NCI-H2107 treated with DMSO at 0.1 percent for 48 hours (cell line): ENCODE measurements around the gene CDH8.

ENCODE experiments used
- DNase-seq: peaks from one replicate; lab custom pipeline; 2025; ENCODE audit not compliant: unreplicated experiment; lab: John Stamatoyannopoulos, UW

Gene CDH8

GRCh38 chr16:62036101-62036801 lies at the start of gene CDH8:
CDH8 (minus strand) TSS chr16:62036438; CDS start chr16:62021403, 15,035 bp downstream.
- no peak for DNase-seq

GRCh38 chr16:62079236-62079635 lies 43.0 kb upstream of the CDH8 start:
- no peak for DNase-seq

- peak; percentile 4 for DNase-seq
These were observed 41.8 kb upstream of the CDH8 start for GRCh38 chr16:62077998-62078397.

- no peak for DNase-seq
These were observed 40.6 kb upstream of the CDH8 start for GRCh38 chr16:62076886-62077285.

GRCh38 chr16:62068747-62069146 lies 32.5 kb upstream of the CDH8 start:
- DNase-seq: no peak

- no peak for DNase-seq
These were observed 31.7 kb upstream of the CDH8 start for GRCh38 chr16:62067981-62068380.

- DNase-seq: no peak
These were observed 30.9 kb upstream of the CDH8 start for GRCh38 chr16:62067182-62067581.

- no peak for DNase-seq
These were observed 30.5 kb upstream of the CDH8 start for GRCh38 chr16:62066747-62067146.

GRCh38 chr16:62064173-62064572 lies 27.9 kb upstream of the CDH8 start:
- DNase-seq: no peak

GRCh38 chr16:62060089-62060488 lies 23.9 kb upstream of the CDH8 start:
- DNase-seq: no peak

- DNase-seq: no peak
These were observed 23.3 kb upstream of the CDH8 start for GRCh38 chr16:62059527-62059926.

GRCh38 chr16:62058412-62058811 lies 22.2 kb upstream of the CDH8 start:
- no peak for DNase-seq

GRCh38 chr16:62051942-62052341 lies 15.7 kb upstream of the CDH8 start:
- DNase-seq: no peak

GRCh38 chr16:62050793-62051192 lies 14.6 kb upstream of the CDH8 start:
- no peak for DNase-seq

GRCh38 chr16:62046801-62047200 lies 10.6 kb upstream of the CDH8 start:
- no peak for DNase-seq

- peak; percentile 29 for DNase-seq
These were observed 5.2 kb upstream of the CDH8 start for GRCh38 chr16:62041401-62041800.

- DNase-seq: no peak
These were observed 2.4 kb upstream of the CDH8 start for GRCh38 chr16:62038646-62039045.

- DNase-seq: no peak
These were observed 2.0 kb upstream of the CDH8 start for GRCh38 chr16:62038225-62038624.

- no peak for DNase-seq
These were observed 531 bp upstream of the CDH8 start for GRCh38 chr16:62036802-62037135.

- DNase-seq: no peak
These were observed 834 bp downstream of the CDH8 start for GRCh38 chr16:62035115-62036092.

GRCh38 chr16:62034231-62035114 lies 1.8 kb downstream of the CDH8 start:
- DNase-seq: no peak
